Endothelial cell (in vitro differentiated cells): ENCODE results near the gene DQX1. TPM values are rescaled to one million over a fixed set of nuclear protein-coding genes. Genes with fewer than 3 reads are reported as not detected.

Experiments
- DNase-seq: peaks from one replicate; pipeline ENCODE4 v3.0.0; 2021; ENCODE audit warnings: low spot score
- H3K27ac Mint-ChIP-seq: one replicate; pipeline ENCODE4 v1.8.0; 2021; ENCODE audit warnings: mixed read lengths, inconsistent platforms; ENCODE audit not compliant: unreplicated experiment
- H3K27me3 Mint-ChIP-seq: one replicate; pipeline ENCODE4 v1.8.0; 2021; ENCODE audit warnings: mild to moderate bottlenecking, moderate library complexity, mixed read lengths, inconsistent platforms; ENCODE audit not compliant: unreplicated experiment
- H3K36me3 Mint-ChIP-seq: one replicate; pipeline ENCODE4 v1.8.0; 2021; ENCODE audit warnings: mild to moderate bottlenecking, low read depth, mixed read lengths, inconsistent platforms; ENCODE audit not compliant: unreplicated experiment
- H3K4me1 Mint-ChIP-seq: one replicate; pipeline ENCODE4 v1.8.0; 2021; ENCODE audit warnings: mild to moderate bottlenecking, mixed read lengths, inconsistent platforms; ENCODE audit not compliant: unreplicated experiment
- H3K4me3 Mint-ChIP-seq: one replicate; pipeline ENCODE4 v1.8.0; 2021; ENCODE audit warnings: mild to moderate bottlenecking, mixed read lengths, inconsistent platforms; ENCODE audit not compliant: unreplicated experiment
- H3K9me3 Mint-ChIP-seq: one replicate; pipeline ENCODE4 v1.8.0; 2021; ENCODE audit warnings: mixed read lengths, inconsistent platforms; ENCODE audit not compliant: unreplicated experiment
- total RNA-seq: library from RNA; stranded (reverse); fragmentation: NEBNext Ultra II Directional; extraction: Animal tissue kit (Norgen Biotek cat#: 25700); gene quantifications from one replicate; pipeline ENCODE4 v1.2.1, GENCODE V29; 2021; ENCODE audit not compliant: unreplicated experiment
- TF ChIP-seq, protein P1 (sequence below): fragments of 200-600 bp; sonication (generic); IDR thresholded peaks from one replicate; pipeline ENCODE4 v1.5.0; 2021; ENCODE audit warnings: antibody characterized with exemption; ENCODE audit not compliant: unreplicated experiment

DQX1 gene
- total RNA-seq, 1 donor from 2014 or later = 3.5 TPM

DNA sequence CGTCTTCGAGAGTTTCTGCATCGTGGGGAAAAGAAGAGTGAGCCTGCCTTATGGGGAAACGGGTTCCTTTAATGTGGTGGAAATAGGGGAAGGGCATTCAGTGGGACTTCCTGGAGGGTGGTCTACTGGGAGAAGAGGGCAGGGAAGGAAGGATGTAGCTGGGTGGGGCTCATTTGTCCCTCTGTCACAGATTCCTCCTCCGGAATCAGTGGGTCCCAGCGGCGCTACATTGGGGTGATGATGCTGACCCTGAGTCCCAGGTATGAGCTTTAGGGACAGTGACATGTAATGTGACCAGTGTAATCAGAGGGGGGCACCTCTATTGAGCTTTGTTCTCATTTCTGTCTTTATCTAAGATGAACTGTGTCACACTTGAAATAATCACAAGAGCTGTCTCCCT is 5.6 kb upstream of the DQX1 start:
- DNase-seq = no peak
- Mint-ChIP-seq H3K27ac (peak overlapping the region; percentile 25), H3K27me3 (peaks cover 12% of the 10 kb centered on the region), H3K4me1 (peaks cover 18% of the 10 kb centered on the region), H3K4me3 (peak overlapping the region; percentile 62), H3K36me3 (peaks cover 33% of the 10 kb centered on the region), H3K9me3 (no peaks in the 10 kb centered on the region)
- TF ChIP-seq, protein P1, sequence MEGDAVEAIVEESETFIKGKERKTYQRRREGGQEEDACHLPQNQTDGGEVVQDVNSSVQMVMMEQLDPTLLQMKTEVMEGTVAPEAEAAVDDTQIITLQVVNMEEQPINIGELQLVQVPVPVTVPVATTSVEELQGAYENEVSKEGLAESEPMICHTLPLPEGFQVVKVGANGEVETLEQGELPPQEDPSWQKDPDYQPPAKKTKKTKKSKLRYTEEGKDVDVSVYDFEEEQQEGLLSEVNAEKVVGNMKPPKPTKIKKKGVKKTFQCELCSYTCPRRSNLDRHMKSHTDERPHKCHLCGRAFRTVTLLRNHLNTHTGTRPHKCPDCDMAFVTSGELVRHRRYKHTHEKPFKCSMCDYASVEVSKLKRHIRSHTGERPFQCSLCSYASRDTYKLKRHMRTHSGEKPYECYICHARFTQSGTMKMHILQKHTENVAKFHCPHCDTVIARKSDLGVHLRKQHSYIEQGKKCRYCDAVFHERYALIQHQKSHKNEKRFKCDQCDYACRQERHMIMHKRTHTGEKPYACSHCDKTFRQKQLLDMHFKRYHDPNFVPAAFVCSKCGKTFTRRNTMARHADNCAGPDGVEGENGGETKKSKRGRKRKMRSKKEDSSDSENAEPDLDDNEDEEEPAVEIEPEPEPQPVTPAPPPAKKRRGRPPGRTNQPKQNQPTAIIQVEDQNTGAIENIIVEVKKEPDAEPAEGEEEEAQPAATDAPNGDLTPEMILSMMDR = no peak

- H3K4me1 Mint-ChIP-seq = peaks cover 26% of the 10 kb centered on the region
- H3K4me3 Mint-ChIP-seq = peak overlapping the region; percentile 87
- peak overlapping the region; percentile 48 for H3K27ac Mint-ChIP-seq
- DNase-seq = peak; percentile 29
- peaks cover 12% of the 10 kb centered on the region for H3K27me3 Mint-ChIP-seq
- H3K9me3 Mint-ChIP-seq = no peaks in the 10 kb centered on the region
- TF ChIP-seq, protein P1 = no peak
- peaks cover 39% of the 10 kb centered on the region for H3K36me3 Mint-ChIP-seq
These were observed 4.5 kb upstream of the DQX1 start for GRCh38 chr2:74530239-74531187.

DNA sequence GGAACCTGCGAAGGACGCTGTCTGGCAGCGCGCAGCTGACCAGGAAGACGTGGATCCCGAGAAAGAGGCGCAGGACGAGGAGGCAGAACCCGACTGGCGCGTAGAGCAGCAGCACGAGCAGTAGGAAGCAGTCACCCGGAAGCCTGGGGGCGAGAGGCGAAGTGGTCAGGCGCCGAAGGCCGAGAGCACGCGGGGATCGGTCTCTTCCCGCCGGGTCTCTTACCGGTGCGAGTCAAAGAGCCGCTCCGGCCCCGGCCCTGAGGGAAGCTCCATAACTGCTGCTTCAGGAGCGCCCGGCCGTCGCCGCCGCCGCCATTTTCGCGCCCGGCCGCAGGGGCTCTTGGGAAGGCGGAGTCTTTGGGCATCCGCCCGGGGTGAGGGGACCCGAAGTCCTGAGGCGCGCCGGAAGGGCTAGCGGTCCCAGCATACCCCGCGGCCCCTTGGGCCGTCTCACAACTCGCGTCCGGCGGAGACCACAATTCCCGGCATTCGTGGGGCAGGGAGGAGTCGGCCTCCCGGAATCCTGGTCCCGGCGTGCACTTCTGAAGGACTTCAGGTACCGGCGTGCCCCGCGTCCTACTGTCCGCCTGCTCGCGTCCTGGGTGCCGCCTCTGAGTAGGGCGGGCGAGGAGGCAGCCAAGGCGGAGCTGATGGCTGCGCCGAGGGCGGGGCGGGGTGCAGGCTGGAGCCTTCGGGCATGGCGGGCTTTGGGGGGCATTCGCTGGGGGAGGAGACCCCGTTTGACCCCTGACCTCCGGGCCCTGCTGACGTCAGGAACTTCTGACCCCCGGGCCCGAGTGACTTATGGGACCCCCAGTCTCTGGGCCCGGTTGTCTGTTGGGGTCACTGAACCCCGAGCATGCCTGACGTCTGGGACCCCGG is 3.6 kb upstream of the DQX1 start, which contains the start of the genes AUP1 and HTRA2:
Gene AUP1 (minus strand): TSS at position 350 of the 882 bp plus-strand sequence. CDS start 77 bp downstream, at position 273.
Gene HTRA2 (plus strand): TSS at position 577 of the 882 bp plus-strand sequence. CDS start 74 bp downstream, at position 651.
- H3K27ac Mint-ChIP-seq = peak within 1 kb of the TSS; percentile 96
- TF ChIP-seq, protein P1 = no peak
- H3K4me1 Mint-ChIP-seq = peaks cover 26% of the 10 kb centered on the region

GRCh38 chr2:74528600-74529356 is 2.7 kb upstream of the DQX1 start:
- Mint-ChIP-seq H3K27me3 (peaks cover 12% of the 10 kb centered on the region), H3K4me1 (peaks cover 26% of the 10 kb centered on the region), H3K27ac (peak overlapping the region; percentile 96), H3K4me3 (peak overlapping the region; percentile 98), H3K36me3 (peaks cover 43% of the 10 kb centered on the region), H3K9me3 (no peaks in the 10 kb centered on the region)
- no peak for DNase-seq
- TF ChIP-seq, protein P1 = no peak

More for the DNA sequence above, 3.6 kb upstream of the DQX1 start, which contains the start of the genes AUP1 and HTRA2:
- Mint-ChIP-seq H3K36me3 (peaks cover 43% of the 10 kb centered on the region), H3K27me3 (peaks cover 12% of the 10 kb centered on the region), H3K9me3 (no peaks in the 10 kb centered on the region), H3K4me3 (peak within 1 kb of the TSS; percentile 98)
- DNase-seq = peak; percentile 96
